Gastrocnemius medialis (tissue), 4 donors: ENCODE measurements around the gene PHTF1. TPM values are rescaled to one million over a fixed set of nuclear protein-coding genes. Genes with fewer than 3 reads are reported as not detected.

Experiments
- ATAC-seq, 2 donors: fragments of 150-250 bp; one replicate each; pipeline ENCODE4 v1.9.1; 2016
- DNase-seq, 2 donors: peaks; one replicate each; pipeline ENCODE4 v3.0.0-alpha.2; 2019
- H3K27ac ChIP-seq, 4 donors: fragments of 200-600 bp; sonication (generic); 1 replicate in 1 of 4; 2 replicates in 3 of 4; pipeline ENCODE4 v1.5.1; 2016 to 2018; ENCODE audit warnings: mild to moderate bottlenecking in 2 of 4, moderate library complexity in 1 of 4
- H3K27me3 ChIP-seq, 3 donors: fragments of 200-600 bp; sonication (generic) in 2 of 3; 1 replicate in 1 of 3; 2 replicates in 2 of 3; pipeline versions ENCODE4 v1.5.1 to v1.6.0; 2016 to 2019; ENCODE audit warnings: mild to moderate bottlenecking in 1 of 3, moderate library complexity in 1 of 3
- H3K36me3 ChIP-seq, 2 donors: fragments of 200-600 bp; sonication (generic) in 1 of 2; one replicate each; pipeline ENCODE4 v1.5.1; 2017 to 2018
- H3K4me1 ChIP-seq, 2 donors: fragments of 200-600 bp; sonication (generic) in 1 of 2; one replicate each; pipeline ENCODE4 v1.5.1; 2016 to 2017; ENCODE audit warnings: mild to moderate bottlenecking in 2 of 2
- H3K4me3 ChIP-seq, 4 donors: fragments of 200-600 bp; sonication (generic) in 3 of 4; 1 replicate in 1 of 4; 2 replicates in 3 of 4; pipeline ENCODE4 v1.5.1; 2016 to 2019; ENCODE audit warnings: mild to moderate bottlenecking in 2 of 4
- H3K9me3 ChIP-seq, 3 donors: fragments of 200-600 bp; sonication (generic) in 2 of 3; 1 replicate in 1 of 3; 2 replicates in 2 of 3; pipeline ENCODE4 v1.5.1; 2016 to 2019
- POLR2A ChIP-seq, 2 donors: fragments of 450-650 bp; IDR thresholded peaks; one replicate each; pipeline ENCODE4 v1.6.1; 2017; ENCODE audit warnings: antibody characterized with exemption in 2 of 2, mild to moderate bottlenecking in 2 of 2, moderate library complexity in 2 of 2
- in situ Hi-C, 4 donors: fragments of 200-750 bp; cut with MboI; loops; one replicate each; pipeline versions ENCODE4 v1.15.0 to v1.8.0; 2017; ENCODE audit warnings: low sequenced_read_pairs in 4 of 4
- intact Hi-C: fragments of 100-400 bp; cut with DNase I; formaldehyde crosslinking; loops from one replicate; pipeline ENCODE4 v1.15.1; 2023; ENCODE audit warnings: low total_unique reads
- total RNA-seq, 4 donors: library from RNA; depleted of rRNA; stranded (reverse); fragments of >200 nt; gene quantifications; one replicate each; pipeline versions ENCODE4 v1.1.0 to v1.2.3, GENCODE V29; 2016
- TF ChIP-seq, protein P1 (sequence below), 5 experiments: fragments of 450-650 bp in 3 of 5; fragments of 200-600 bp in 2 of 5; sonication (generic) in 2 of 5; IDR thresholded peaks in 4 of 5; conservative IDR thresholded peaks in 1 of 5; 1 replicate in 4 of 5; 2 replicates in 1 of 5; pipeline ENCODE4 v1.5.1; 2016 to 2019; ENCODE audit warnings: antibody characterized with exemption in 5 of 5, mild to moderate bottlenecking in 3 of 5, moderate library complexity in 3 of 5

The PHTF1 gene
- total RNA-seq, 4 donors from 2014 or later = 6.7 to 20.0 (median 9.9) TPM

DNA sequence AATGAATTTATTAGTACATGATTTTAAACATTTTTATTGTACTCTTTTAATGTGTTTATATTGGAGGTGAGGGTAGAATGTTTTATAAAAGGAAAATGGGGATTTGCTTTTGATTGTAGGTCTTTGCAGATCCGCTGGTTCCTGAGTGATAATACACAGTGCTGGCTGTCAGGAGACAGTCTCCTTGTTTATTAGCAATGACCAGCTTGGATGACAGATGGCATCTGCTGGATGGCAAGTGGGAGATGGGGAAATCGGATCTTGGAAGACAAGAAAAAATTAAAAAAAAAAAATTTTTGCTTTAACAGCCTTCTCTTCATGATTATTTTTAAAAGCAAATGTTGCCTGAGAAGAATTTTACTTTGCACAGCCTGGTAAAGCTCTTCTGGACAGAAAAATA is 4.4 kb upstream of the PHTF1 start:
- Histone ChIP-seq H3K36me3 (peaks cover 0 to 46% of the 10 kb centered on the region in 2 donors), H3K4me3 (no peak overlapping the region), H3K9me3 (no peaks in the 10 kb centered on the region), H3K27ac (no peak overlapping the region), H3K27me3 (no peaks in the 10 kb centered on the region), H3K4me1 (peaks cover 6 to 9% of the 10 kb centered on the region in 2 donors)
- ATAC-seq (no peak), DNase-seq (no peak)
- intact Hi-C loops (no loop called here), in situ Hi-C loops (no loop called here)
- TF ChIP-seq, protein P1, sequence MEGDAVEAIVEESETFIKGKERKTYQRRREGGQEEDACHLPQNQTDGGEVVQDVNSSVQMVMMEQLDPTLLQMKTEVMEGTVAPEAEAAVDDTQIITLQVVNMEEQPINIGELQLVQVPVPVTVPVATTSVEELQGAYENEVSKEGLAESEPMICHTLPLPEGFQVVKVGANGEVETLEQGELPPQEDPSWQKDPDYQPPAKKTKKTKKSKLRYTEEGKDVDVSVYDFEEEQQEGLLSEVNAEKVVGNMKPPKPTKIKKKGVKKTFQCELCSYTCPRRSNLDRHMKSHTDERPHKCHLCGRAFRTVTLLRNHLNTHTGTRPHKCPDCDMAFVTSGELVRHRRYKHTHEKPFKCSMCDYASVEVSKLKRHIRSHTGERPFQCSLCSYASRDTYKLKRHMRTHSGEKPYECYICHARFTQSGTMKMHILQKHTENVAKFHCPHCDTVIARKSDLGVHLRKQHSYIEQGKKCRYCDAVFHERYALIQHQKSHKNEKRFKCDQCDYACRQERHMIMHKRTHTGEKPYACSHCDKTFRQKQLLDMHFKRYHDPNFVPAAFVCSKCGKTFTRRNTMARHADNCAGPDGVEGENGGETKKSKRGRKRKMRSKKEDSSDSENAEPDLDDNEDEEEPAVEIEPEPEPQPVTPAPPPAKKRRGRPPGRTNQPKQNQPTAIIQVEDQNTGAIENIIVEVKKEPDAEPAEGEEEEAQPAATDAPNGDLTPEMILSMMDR (IDR thresholded peaks at IDR 0.05 in 4 of 5, conservative IDR thresholded peaks at IDR 0.05 in 1 of 5) = no peak
- TF ChIP-seq POLR2A (IDR thresholded peaks at IDR 0.05) = no peak

DNA sequence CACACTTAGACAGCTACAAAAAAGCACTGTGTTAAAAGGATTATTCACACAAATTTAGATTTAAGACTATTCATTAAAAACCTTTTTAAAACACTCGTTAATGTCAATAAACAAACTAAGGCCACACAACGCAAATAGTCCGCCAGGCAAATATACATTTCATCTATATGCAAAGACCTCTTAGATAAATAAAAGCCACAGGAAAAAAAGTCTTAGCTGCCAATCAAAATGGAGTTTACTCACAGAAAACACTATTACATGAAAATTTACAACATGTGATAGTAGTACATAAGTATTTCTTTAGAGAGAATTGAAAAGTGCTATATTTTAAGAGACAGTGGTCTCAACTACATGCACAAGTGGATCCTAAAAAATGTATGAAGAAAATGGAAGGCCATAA is 2.7 kb upstream of the PHTF1 start:
- TF ChIP-seq, protein P1 (IDR thresholded peaks at IDR 0.05 in 4 of 5, conservative IDR thresholded peaks at IDR 0.05 in 1 of 5) = no peak
- TF ChIP-seq POLR2A (IDR thresholded peaks at IDR 0.05) = no peak
- Histone ChIP-seq H3K27me3 (no peaks in the 10 kb centered on the region), H3K36me3 (peaks cover 0 to 33% of the 10 kb centered on the region in 2 donors), H3K9me3 (no peaks in the 10 kb centered on the region), H3K27ac (no peak overlapping the region), H3K4me3 (no peak overlapping the region), H3K4me1 (peaks cover 13 to 17% of the 10 kb centered on the region in 2 donors)
- DNase-seq (no peak), ATAC-seq (no peak)
- intact Hi-C loops (no loop called here), in situ Hi-C loops (no loop called here)

DNA sequence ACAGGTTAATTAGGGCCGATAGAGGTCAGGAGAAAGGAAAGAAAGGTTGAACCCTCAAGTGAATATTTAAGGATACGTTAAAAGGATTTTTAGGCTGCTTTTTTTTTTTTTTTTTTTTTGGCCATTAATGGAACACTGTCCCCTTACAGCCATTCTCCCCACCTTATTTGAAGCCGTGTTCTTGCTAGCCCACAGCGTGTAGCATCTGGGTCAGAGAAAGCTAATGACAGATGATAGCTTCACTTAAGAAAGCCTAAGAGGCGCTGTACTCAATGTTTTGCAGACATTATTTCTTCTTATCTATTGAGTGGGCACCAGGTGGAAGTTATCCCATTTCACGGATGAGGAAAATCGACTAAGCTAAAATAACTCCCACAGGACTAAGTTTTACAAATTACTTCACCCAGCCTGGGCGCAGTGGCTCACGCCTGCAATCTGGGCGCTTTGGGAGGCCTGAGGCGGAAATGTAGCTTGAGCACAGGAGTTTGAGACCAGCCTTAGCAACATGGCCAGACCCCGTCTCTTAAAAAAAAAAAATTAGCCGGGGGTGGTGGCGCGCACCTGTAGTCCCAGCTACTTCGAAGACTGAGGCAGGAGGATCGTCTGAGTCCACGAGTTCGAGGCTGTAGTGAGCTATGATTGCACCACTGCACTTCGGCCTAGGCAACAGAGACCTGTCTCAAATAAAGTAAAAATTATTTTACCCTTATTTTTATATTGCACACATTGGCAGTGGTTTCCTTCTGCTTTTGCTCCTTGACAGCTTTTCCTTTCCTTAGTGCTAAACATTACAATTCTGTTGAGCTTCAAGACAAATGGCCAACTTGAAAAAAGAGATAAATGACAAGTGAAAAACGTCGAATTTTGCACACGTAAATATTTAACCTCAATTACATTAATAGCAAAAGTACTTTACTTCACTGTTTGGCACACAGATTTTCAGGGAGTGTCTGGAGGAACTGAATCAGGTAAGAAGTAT is 1.1 kb upstream of the PHTF1 start:
- H3K4me3 ChIP-seq = peak overlapping the region; percentile 77 to 91 (median 90)
- TF ChIP-seq POLR2A (IDR thresholded peaks at IDR 0.05) = no peak
- TF ChIP-seq, protein P1 (IDR thresholded peaks at IDR 0.05 in 4 of 5, conservative IDR thresholded peaks at IDR 0.05 in 1 of 5) = no peak
- H3K27me3 ChIP-seq = no peaks in the 10 kb centered on the region
- H3K27ac ChIP-seq = peak overlapping the region; percentile 84 to 94 (median 89)
- peaks cover 0 to 27% of the 10 kb centered on the region in 2 donors for H3K36me3 ChIP-seq
- ATAC-seq (no peak), DNase-seq (no peak)
- intact Hi-C loops (no loop called here), in situ Hi-C loops (no loop called here)
- peaks cover 13 to 17% of the 10 kb centered on the region in 2 donors for H3K4me1 ChIP-seq
- H3K9me3 ChIP-seq = no peaks in the 10 kb centered on the region

DNA sequence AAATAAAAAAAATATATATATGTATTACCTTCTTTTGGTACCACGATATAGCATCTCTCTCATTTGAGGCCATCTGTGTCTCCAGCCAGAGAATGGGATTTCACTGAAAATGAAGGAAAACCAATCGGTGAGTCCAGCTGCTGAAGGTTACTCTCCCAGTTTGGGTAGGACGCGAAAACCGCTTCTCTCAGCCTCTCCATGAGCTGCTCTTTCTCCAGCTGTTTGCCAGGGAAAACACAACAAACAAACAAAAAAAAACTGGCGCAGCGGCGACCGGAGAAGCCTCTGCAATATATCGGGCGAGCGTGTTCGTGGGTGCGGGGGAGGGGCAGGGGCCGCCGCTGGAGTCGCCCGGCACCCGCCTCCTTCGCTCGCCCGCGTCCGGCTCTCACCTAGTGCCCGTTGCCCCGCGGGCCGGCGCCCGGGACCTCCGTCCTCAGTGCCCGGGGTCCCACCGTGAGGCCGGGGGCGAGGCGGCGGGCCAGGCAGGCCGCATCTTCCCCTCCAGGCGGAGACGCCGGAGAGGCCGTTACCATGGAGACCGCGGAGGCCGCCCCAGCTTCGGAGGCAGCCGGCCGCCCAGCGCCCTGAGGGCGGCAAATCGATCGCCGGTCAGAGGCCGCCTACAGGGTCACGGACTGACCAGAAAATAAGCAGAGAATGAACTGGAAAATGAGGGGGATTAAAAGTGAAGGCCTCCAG is 504 bp downstream of the PHTF1 start:
- no peak for TF ChIP-seq POLR2A (IDR thresholded peaks at IDR 0.05)
- TF ChIP-seq, protein P1 (IDR thresholded peaks at IDR 0.05 in 4 of 5, conservative IDR thresholded peaks at IDR 0.05 in 1 of 5) = peak in 1 of 5 experiments; percentile 6
- peak; percentile 23 to 45 for DNase-seq
- H3K4me3 ChIP-seq = peak overlapping the region; percentile 77 to 91 (median 90)
- H3K9me3 ChIP-seq = no peaks in the 10 kb centered on the region
- intact Hi-C loops = loop anchor here (1.0 to 2.0 kb wide), 2 partner anchors 54 to 146 kb away; partner anchors contain the start of genes AP4B1, DCLRE1B and RSBN1
- H3K27me3 ChIP-seq = no peaks in the 10 kb centered on the region
- H3K27ac ChIP-seq = peak overlapping the region; percentile 84 to 94 (median 89)
- in situ Hi-C loops = no loop called here
- peaks cover 0 to 23% of the 10 kb centered on the region in 2 donors for H3K36me3 ChIP-seq
- ATAC-seq = peak; percentile 72 to 78
- peaks cover 13 to 17% of the 10 kb centered on the region in 2 donors for H3K4me1 ChIP-seq
